Stomach (tissue), 4 donors: ENCODE measurements around the gene BICD1.

Experiments
- CTCF ChIP-seq, 7 experiments: fragments of 450-650 bp in 4 of 7; fragments of 200-600 bp in 3 of 7; sonication (generic) in 3 of 7; IDR thresholded peaks; one replicate each; pipeline ENCODE4 v1.5.1; 2016 to 2019; ENCODE audit warnings: antibody characterized with exemption in 7 of 7, control low read depth in 2 of 7, mild to moderate bottlenecking in 1 of 7
- POLR2A ChIP-seq, 4 donors: fragments of 450-650 bp; IDR thresholded peaks; one replicate each; pipeline ENCODE4 v1.6.1; 2016; ENCODE audit warnings: antibody characterized with exemption in 4 of 4, control low read depth in 2 of 4, mild to moderate bottlenecking in 1 of 4, moderate library complexity in 1 of 4

- TF ChIP-seq CTCF (IDR thresholded peaks at IDR 0.05) (no peak), POLR2A (IDR thresholded peaks at IDR 0.05) (no peak)
Measured at GRCh38 chr12:32146074-32146873, 39.6 kb downstream of the BICD1 start.
